NB4 (cell line): ENCODE data around the gene EXOC4.
A peak's percentile ranks its signal among the peaks of the same experiment; 100 is the strongest.

ENCODE experiments used
- DNase-seq: peaks from one replicate; pipeline ENCODE4 v3.0.0; 2010; ENCODE audit warnings: low read depth
- H3K4me3 ChIP-seq: one replicate; pipeline ENCODE4 v1.5.1; 2011; ENCODE audit warnings: mild to moderate bottlenecking, low read depth, low read length, moderate library complexity
- MYC ChIP-seq: IDR thresholded peaks from 2 replicates; pipeline ENCODE4 v1.6.1; 2011; ENCODE audit warnings: low read depth, low read length
- POLR2A ChIP-seq: IDR thresholded peaks from 2 replicates; pipeline ENCODE4 v1.6.1; 2011; ENCODE audit warnings: mild to moderate bottlenecking; ENCODE audit not compliant: insufficient read length; ENCODE audit errors: extremely low read depth
- TF ChIP-seq, protein P1 (sequence below): IDR thresholded peaks from 2 replicates; pipeline ENCODE4 v1.6.1; 2011; ENCODE audit warnings: low read depth, low read length
- TF ChIP-seq, protein P2 (sequence below): IDR thresholded peaks from one replicate; pipeline ENCODE4 v1.5.1; 2012; ENCODE audit warnings: low read depth, low read length

Gene EXOC4

DNA sequence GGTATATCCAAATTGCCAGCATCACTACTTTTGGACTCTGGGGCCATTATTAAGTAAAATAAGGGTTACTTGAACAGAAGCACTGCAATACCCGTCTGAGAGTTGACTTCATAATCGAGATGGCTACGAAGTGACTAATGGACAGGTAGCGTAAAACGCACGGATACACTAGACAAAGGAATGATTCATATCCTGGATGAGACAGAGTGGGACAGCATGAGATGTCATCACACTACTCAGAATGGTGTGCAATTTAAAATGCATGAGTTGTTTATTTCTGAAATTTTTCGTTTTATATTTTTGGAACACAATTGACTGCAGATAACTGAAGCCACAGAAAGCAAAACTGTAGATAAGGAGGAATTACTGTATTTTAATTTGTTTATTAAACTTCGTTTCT lies 452.7 kb downstream of the EXOC4 start:
- peak; percentile 55 for DNase-seq

DNA sequence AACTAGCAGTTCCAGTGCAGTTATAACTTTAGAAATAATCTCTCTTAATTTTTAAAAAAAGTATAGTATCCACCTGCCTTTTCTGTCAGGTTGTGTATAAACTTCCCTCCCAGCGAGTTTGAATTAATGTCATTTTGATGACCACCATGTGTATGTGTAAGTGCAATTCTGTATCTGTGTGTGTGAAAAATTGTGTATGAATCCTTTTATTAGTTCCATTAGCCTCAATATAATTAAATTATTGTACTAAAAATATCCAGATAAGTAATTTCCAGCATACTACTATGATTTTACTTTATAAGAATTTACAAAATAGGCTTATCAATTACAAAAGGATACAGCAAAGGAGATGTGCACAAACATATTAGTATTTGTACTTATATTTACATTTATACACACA lies 453.1 kb downstream of the EXOC4 start:
- H3K4me3 ChIP-seq, result no peak overlapping the region
- no peak for TF ChIP-seq MYC
- TF ChIP-seq, protein P1, sequence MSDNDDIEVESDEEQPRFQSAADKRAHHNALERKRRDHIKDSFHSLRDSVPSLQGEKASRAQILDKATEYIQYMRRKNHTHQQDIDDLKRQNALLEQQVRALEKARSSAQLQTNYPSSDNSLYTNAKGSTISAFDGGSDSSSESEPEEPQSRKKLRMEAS, result no peak
- TF ChIP-seq, protein P2, sequence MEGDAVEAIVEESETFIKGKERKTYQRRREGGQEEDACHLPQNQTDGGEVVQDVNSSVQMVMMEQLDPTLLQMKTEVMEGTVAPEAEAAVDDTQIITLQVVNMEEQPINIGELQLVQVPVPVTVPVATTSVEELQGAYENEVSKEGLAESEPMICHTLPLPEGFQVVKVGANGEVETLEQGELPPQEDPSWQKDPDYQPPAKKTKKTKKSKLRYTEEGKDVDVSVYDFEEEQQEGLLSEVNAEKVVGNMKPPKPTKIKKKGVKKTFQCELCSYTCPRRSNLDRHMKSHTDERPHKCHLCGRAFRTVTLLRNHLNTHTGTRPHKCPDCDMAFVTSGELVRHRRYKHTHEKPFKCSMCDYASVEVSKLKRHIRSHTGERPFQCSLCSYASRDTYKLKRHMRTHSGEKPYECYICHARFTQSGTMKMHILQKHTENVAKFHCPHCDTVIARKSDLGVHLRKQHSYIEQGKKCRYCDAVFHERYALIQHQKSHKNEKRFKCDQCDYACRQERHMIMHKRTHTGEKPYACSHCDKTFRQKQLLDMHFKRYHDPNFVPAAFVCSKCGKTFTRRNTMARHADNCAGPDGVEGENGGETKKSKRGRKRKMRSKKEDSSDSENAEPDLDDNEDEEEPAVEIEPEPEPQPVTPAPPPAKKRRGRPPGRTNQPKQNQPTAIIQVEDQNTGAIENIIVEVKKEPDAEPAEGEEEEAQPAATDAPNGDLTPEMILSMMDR, result no peak
- no peak for TF ChIP-seq POLR2A
- DNase-seq, result no peak

More for the DNA sequence above, 452.7 kb downstream of the EXOC4 start:
- TF ChIP-seq, protein P2, result no peak
- TF ChIP-seq POLR2A (no peak), MYC (no peak)
- TF ChIP-seq, protein P1, result no peak
- H3K4me3 ChIP-seq, result no peak overlapping the region

DNA sequence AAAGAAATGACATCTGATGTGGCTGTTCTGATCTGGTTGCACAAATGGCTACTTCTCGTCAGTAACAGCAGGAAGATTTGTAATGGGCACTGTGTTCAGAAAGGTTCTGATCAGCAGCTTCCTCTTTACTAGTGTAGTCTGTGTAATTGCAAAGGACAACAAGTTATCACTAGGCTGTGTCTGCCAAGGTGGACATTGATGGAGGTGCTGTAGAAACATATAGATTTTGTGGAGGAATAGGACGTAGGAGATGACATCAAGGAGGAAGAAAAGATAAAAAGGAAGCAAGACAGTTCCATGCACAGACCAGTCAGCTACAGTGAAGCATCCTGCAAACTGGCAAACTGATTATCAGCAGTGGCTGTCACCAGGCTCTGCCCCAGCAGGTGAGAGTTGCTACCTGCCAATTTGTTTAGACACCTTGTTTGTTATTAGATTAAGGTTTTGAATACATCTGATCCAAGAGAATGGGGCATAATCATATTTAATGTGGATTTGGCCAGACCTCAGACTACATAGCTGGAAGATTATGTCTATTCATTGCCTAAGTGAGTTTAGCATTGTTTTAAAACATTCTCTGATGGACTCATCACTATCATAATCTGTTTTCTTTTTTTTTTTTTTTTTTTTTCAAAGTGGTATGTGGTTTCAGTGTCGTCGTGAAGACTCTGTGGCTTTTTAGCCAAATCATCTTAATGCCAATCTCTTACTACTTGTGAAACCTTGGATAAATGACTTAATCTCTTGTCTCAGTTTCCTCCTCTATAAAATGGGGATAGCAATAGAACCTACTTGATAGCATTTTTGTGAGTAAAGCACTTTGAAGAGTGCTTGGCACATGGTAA lies 456.4 kb downstream of the EXOC4 start:
- DNase-seq, result no peak
- TF ChIP-seq, protein P1, result no peak
- no peak for TF ChIP-seq MYC
- no peak for TF ChIP-seq POLR2A
- TF ChIP-seq, protein P2, result no peak
- no peak overlapping the region for H3K4me3 ChIP-seq

DNA sequence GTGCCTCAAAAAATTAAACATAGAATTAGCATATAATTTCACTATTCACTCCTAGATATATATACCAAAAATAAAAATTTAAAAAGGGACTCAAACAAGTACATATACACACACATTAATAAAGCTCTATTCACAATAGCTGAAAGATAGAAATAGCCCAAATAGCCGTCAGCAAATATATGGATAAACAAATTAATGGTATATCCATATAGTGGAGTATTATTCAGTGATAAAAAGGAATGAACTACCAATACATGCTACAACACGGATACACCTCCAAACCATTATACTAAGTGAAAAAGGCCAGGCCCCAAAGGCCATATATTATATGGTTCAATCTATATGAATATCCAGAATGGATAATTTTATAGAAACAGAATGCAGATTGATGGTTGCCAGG lies 459.7 kb downstream of the EXOC4 start:
- H3K4me3 ChIP-seq, result no peak overlapping the region
- no peak for DNase-seq
- no peak for TF ChIP-seq POLR2A
- TF ChIP-seq, protein P2, result no peak
- TF ChIP-seq MYC, result no peak
- TF ChIP-seq, protein P1, result no peak

DNA sequence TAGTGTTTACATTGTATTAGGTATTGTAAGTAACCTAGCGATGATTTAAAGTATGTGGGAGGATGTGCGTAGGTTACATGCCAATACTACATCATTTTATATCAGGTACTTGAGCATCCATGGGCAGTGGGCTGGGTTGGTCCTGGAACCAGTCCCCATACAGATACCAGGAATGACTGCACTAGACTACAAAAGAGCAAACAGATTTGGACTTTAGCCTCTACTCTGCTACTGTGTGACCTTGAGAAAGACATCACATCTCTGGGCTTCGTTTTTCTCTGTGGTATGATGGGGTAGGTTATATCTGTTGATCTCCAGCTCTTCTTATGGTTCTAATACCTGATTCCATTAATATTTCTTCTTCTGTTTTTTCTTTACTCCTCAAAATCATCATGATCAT lies 461.8 kb downstream of the EXOC4 start:
- no peak for DNase-seq
- TF ChIP-seq, protein P2, result no peak
- TF ChIP-seq, protein P1, result no peak
- TF ChIP-seq POLR2A (no peak), MYC (no peak)
- H3K4me3 ChIP-seq, result no peak overlapping the region

DNA sequence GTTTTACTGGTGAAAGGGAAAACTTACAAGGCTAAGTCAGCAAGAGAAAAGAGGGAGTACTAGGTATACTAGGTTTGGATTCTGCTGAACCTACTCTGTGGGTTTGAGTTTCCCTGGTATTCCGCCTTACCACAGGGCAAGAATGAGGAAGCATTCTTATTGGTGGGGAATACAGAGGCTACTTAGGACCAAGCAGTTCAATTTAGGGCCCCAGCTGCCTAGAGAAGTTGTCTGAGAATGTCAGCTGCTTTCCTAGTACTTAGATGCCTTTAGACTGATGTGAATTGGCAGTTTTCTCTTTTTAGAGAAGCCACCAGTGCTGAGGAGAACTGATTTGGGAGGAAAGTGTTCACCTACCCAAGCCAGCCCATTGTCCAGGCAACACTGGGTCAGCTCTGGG lies 465.3 kb downstream of the EXOC4 start:
- no peak overlapping the region for H3K4me3 ChIP-seq
- TF ChIP-seq POLR2A (no peak), MYC (no peak)
- TF ChIP-seq, protein P2, result no peak
- TF ChIP-seq, protein P1, result no peak
- DNase-seq, result no peak
